ENCODE results near the gene CYP4V2. TPM values are rescaled to one million over a fixed set of nuclear protein-coding genes. Genes with fewer than 3 reads are reported as not detected.
"Not testable (repeated sequence)": the region's sequence is repeated elsewhere in the genome, so short reads cannot be mapped to it uniquely, and the experiment has no call there.

The CYP4V2 gene
- polyA plus RNA-seq, 1 donor from 2014 or later, result 5.6 TPM

DNA sequence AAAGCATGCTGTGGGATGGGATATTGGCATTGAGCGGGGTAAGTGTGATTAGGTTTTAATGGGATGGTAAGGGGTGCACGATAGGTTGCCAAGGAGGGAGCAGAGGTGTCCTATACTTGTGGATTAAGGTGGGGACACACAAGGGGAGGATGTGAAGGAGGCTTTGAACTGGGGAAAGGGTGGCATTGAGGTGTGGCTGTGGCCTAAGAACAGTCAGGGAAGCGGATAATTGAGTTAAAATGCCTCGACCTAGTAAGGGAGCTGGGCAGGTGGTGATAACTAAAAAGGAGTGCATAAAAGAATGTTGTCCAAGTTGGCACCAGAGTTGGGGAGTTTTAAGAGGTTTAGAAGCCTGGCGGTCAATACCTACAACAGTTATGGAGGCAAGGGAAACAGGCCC, 53.5 kb downstream of the CYP4V2 start:
- Histone ChIP-seq H4K20me1 (ENCODE audit: insufficient read depth) (no peaks in the 10 kb centered on the region), H3K27ac (ENCODE audit: low read length) (no peak overlapping the region), H3K4me2 (ENCODE audit: low read length) (no peak overlapping the region), H3F3A (ENCODE audit: insufficient read depth, low read length, poor library complexity, severe bottlenecking) (no peaks in the 10 kb centered on the region), H3K36me3 (ENCODE audit: insufficient read depth, low read length) (no peaks in the 10 kb centered on the region), H3K4me3 (ENCODE audit: low read length) (no peak overlapping the region), H3K79me2 (replicated peaks; ENCODE audit: insufficient read depth, low read length) (no peaks in the 10 kb centered on the region), H3K9me2 (ENCODE audit: insufficient read depth, low read length) (no peaks in the 10 kb centered on the region), H3K9me3 (ENCODE audit: low read length) (no peaks in the 10 kb centered on the region), H3K27me3 (ENCODE audit: insufficient read depth, low read depth, low read length) (no peaks in the 10 kb centered on the region), H2AFZ (ENCODE audit: low read depth, low read length) (no peak overlapping the region), H3K9ac (ENCODE audit: low read length) (no peak overlapping the region)
- no peak for TF ChIP-seq MXI1 (conservative IDR thresholded peaks at IDR 0.05; ENCODE audit: poor library complexity, severe bottlenecking)
- TF ChIP-seq REST (IDR thresholded peaks at IDR 0.05; ENCODE audit: borderline replicate concordance), result no peak
- TF ChIP-seq, protein P1, sequence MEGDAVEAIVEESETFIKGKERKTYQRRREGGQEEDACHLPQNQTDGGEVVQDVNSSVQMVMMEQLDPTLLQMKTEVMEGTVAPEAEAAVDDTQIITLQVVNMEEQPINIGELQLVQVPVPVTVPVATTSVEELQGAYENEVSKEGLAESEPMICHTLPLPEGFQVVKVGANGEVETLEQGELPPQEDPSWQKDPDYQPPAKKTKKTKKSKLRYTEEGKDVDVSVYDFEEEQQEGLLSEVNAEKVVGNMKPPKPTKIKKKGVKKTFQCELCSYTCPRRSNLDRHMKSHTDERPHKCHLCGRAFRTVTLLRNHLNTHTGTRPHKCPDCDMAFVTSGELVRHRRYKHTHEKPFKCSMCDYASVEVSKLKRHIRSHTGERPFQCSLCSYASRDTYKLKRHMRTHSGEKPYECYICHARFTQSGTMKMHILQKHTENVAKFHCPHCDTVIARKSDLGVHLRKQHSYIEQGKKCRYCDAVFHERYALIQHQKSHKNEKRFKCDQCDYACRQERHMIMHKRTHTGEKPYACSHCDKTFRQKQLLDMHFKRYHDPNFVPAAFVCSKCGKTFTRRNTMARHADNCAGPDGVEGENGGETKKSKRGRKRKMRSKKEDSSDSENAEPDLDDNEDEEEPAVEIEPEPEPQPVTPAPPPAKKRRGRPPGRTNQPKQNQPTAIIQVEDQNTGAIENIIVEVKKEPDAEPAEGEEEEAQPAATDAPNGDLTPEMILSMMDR (IDR thresholded peaks at IDR 0.05; ENCODE audit: poor library complexity, severe bottlenecking), result no peak
- TF ChIP-seq POLR2AphosphoS5 (IDR thresholded peaks at IDR 0.05), result no peak
- no peak for TF ChIP-seq RAD21 (conservative IDR thresholded peaks at IDR 0.05)
- no peak for TF ChIP-seq TAF1 (IDR thresholded peaks at IDR 0.05; ENCODE audit: low read depth)
- TF ChIP-seq SMC3 (conservative IDR thresholded peaks at IDR 0.05; ENCODE audit: poor library complexity), result no peak
- TF ChIP-seq EZH2 (IDR thresholded peaks at IDR 0.05; ENCODE audit: borderline replicate concordance, insufficient read depth, low read length, poor library complexity, severe bottlenecking), result no peak
- no peak for TF ChIP-seq EP300 (conservative IDR thresholded peaks at IDR 0.05; ENCODE audit: poor library complexity, severe bottlenecking)

DNA sequence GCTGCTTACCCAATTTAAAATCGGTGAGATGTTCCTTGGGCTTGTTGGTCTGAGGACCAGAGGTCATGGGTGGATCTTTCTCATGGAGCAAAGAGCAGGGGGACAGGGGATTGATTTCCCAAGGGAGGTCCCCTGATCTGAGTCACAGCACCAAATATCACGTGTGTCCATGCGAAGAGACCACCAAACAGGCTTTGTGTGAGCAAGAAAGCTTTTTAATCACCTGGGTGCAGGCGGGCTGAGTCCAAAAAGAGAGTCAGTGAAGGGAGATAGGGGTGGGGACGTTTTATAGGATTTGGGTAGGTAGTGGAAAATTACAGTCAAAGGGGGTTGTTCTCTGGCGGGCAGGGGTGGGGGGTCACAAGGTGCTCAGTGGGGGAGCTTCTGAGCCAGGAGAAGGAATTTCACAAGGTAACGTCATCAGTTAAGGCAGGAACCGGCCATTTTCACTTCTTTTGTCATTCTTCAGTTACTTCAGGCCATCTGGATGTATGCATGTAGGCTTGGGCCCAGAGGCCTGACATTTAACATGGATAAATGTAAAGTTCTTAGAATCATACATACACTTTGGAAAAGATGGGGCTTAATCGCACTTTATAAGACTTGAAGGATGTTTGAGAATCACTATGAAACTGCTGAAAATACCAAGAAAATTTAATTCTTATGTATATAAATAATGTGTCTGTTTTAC, 55.8 kb downstream of the CYP4V2 start:
- H3K9ac ChIP-seq (ENCODE audit: low read length); H3K27ac ChIP-seq (ENCODE audit: low read length); H3K4me2 ChIP-seq (ENCODE audit: low read length); H3K4me3 ChIP-seq (ENCODE audit: low read length); H4K20me1 ChIP-seq (ENCODE audit: insufficient read depth); H3K9me3 ChIP-seq (ENCODE audit: low read length); H3K27me3 ChIP-seq (ENCODE audit: insufficient read depth, low read depth, low read length); H3K36me3 ChIP-seq (ENCODE audit: insufficient read depth, low read length); H3F3A ChIP-seq (ENCODE audit: insufficient read depth, low read length, poor library complexity, severe bottlenecking); H3K79me2 ChIP-seq (replicated peaks; ENCODE audit: insufficient read depth, low read length); H2AFZ ChIP-seq (ENCODE audit: low read depth, low read length); H3K9me2 ChIP-seq (ENCODE audit: insufficient read depth, low read length): not testable (repeated sequence)
